ENCODE measurements around the gene PARG.
"Not testable (repeated sequence)": the region's sequence is repeated elsewhere in the genome, so short reads cannot be mapped to it uniquely, and the experiment has no call there.

DNA sequence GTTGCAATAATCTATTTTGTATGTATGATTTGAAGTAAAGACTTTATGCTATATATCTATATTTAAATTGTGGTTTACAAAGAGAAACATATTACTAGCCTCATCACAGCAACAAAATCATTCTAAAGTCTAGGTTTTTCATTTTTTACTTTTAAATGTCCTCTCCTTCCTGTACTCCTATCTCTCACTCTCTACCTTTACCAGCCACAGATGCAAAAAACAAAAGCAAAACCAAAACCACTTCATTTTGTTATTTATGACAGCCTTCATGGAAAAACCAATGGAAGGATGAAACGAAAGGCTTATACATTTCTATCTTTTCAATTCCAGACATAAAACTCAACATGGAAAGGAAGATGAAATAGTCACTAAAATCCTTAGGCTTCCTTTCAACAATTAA, 31.5 kb downstream of the PARG start:
- TF ChIP-seq, protein P1, sequence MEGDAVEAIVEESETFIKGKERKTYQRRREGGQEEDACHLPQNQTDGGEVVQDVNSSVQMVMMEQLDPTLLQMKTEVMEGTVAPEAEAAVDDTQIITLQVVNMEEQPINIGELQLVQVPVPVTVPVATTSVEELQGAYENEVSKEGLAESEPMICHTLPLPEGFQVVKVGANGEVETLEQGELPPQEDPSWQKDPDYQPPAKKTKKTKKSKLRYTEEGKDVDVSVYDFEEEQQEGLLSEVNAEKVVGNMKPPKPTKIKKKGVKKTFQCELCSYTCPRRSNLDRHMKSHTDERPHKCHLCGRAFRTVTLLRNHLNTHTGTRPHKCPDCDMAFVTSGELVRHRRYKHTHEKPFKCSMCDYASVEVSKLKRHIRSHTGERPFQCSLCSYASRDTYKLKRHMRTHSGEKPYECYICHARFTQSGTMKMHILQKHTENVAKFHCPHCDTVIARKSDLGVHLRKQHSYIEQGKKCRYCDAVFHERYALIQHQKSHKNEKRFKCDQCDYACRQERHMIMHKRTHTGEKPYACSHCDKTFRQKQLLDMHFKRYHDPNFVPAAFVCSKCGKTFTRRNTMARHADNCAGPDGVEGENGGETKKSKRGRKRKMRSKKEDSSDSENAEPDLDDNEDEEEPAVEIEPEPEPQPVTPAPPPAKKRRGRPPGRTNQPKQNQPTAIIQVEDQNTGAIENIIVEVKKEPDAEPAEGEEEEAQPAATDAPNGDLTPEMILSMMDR (IDR thresholded peaks at IDR 0.05) = not testable (repeated sequence)
- TF ChIP-seq POLR2A (IDR thresholded peaks at IDR 0.05) = not testable (repeated sequence)
